Nephron progenitor cell (in vitro differentiated cells): ENCODE results near the gene COL18A1.

Experiments used
- DNase-seq: peaks from one replicate; pipeline ENCODE4 v3.0.0; 2021
- H3K27ac Mint-ChIP-seq: 2 replicates; pipeline ENCODE4 v1.8.0; 2021; ENCODE audit warnings: mild to moderate bottlenecking, moderate library complexity, mixed read lengths
- H3K27me3 Mint-ChIP-seq: 2 replicates; pipeline ENCODE4 v1.8.0; 2021; ENCODE audit warnings: mild to moderate bottlenecking, low read depth, mixed read lengths; ENCODE audit not compliant: poor library complexity
- H3K36me3 Mint-ChIP-seq: 2 replicates; pipeline ENCODE4 v1.8.0; 2021; ENCODE audit warnings: low read depth, mixed read lengths
- H3K4me1 Mint-ChIP-seq: 2 replicates; pipeline ENCODE4 v1.8.0; 2021; ENCODE audit warnings: mixed read lengths
- H3K4me3 Mint-ChIP-seq: 2 replicates; pipeline ENCODE4 v1.8.0; 2021; ENCODE audit warnings: mild to moderate bottlenecking, moderate library complexity, mixed read lengths
- H3K9me3 Mint-ChIP-seq: 2 replicates; pipeline ENCODE4 v1.8.0; 2021; ENCODE audit warnings: mild to moderate bottlenecking, moderate library complexity, mixed read lengths
- CTCF ChIP-seq: fragments of 200-600 bp; sonication (generic); IDR thresholded peaks from 2 replicates; pipeline ENCODE4 v1.5.0; 2021; ENCODE audit warnings: antibody characterized with exemption

The COL18A1 gene

DNA sequence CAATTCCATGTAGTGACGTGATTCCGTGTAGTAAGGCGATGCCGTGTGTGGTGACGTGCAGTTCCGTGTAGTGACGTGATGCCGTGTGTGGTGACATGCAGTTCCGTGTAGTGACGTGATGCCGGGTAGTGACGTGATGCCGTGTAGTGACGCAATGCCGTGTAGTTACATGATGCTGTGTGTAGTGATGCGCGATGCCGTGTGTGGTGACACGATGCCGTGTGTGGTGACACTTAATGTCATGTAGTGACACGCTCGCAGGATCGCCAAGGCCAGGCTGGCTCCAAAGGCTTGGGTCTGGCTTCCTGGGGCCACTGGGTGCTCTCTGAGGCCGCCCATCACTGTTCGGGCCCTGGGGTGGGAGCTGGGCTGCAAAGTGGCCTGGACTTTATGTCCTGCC is 14.2 kb downstream of the COL18A1 start:
- Mint-ChIP-seq H3K36me3 (no peaks in the 10 kb centered on the region), H3K4me3 (no peak overlapping the region), H3K4me1 (peaks cover 61% of the 10 kb centered on the region), H3K27me3 (no peaks in the 10 kb centered on the region), H3K9me3 (no peaks in the 10 kb centered on the region), H3K27ac (peak overlapping the region; percentile 82)
- DNase-seq, result no peak
- no peak for TF ChIP-seq CTCF

DNA sequence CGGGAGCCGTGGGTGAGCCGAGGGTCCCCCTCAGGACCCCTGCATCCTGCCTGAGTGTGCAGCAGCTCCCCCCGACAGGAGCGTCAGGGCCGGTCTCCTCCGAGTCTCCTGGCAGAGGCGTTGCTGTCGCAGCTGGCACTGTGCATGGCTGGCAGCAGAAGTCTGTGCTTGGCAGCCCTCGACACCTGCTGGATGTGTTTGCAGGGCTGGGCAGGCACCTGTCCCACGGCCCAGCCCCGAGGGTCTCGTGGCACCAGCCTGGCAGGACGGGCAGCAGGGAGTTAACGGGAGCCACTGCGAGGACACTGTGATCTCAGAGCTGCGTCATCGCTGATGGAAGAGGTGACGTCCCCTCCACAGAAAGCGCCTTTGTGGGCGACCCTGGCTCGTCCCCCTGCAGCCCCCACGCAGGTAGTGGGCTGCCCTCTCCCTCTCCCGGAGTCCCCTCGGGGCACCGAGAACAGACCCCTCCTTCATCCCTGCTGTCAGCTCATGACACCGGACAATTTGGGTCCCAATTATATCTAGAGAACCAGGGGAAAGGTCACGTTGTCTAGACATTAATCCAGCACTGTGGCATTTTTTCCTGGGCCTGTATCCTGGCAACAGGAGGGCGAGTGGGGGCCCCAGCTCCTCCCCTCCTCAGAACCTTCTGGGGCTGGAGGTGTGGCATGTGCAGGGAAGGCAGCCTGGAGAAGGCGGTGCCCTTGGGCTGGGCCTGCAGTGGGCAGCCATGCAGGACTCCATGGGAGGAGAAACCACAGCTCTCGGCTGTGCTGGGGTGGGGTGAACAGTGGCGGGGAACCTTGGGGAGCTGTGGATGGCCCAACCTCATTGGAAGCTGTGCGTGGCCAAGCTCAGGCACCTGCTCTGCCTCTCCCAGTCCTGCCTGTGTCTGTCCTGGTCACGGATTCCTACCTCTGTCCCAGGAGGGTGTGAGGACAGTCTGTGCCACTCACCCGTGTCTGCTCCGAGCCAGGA is 15.4 kb downstream of the COL18A1 start:
- H3K4me1 Mint-ChIP-seq, result peaks cover 51% of the 10 kb centered on the region
- no peak for TF ChIP-seq CTCF
- H3K9me3 Mint-ChIP-seq, result no peaks in the 10 kb centered on the region
- DNase-seq, result peak; percentile 55
- no peaks in the 10 kb centered on the region for H3K36me3 Mint-ChIP-seq
- peak overlapping the region; percentile 90 for H3K27ac Mint-ChIP-seq
- H3K4me3 Mint-ChIP-seq, result no peak overlapping the region
- no peaks in the 10 kb centered on the region for H3K27me3 Mint-ChIP-seq

DNA sequence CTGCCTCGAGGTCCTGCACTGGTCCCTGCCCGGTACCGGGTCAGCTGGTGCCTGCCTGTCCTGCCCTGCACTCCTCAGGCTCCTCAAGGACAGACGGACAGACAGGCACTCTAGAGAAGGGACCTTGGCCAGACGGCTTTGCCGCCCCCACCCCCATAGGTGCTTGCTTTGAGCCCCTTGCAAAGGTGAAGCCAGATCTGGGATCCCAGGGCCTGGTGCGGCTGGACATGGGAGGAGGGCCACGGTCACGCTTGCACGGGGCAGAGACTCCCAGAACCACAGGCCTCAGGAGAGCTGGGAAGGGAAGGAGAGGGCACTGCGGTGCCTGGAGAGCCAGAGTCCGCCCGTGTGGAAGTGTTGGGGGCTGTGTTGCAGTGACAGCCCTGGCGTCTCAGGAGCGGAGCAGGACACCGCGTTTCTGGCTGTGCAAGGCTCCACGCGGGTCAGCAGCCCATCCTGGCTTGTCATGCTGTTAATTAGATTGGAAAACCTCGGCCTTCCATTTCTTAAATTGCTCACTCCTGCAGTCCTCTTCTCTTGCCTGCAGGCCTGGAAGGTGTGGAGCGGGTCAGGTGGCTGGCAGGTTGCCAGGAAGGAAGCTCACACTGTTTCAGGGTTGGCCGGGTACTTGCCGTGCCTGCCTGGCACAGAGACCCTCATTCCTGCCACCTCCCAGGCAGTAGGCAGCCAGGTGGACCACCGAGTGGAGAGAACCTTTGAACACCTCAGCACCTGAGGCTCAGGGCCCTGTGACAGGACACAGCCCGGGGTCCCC is 16.3 kb downstream of the COL18A1 start:
- H3K4me1 Mint-ChIP-seq, result peaks cover 55% of the 10 kb centered on the region
- no peak overlapping the region for H3K27ac Mint-ChIP-seq
- H3K27me3 Mint-ChIP-seq, result no peaks in the 10 kb centered on the region
- TF ChIP-seq CTCF, result no peak
- no peak overlapping the region for H3K4me3 Mint-ChIP-seq
- no peaks in the 10 kb centered on the region for H3K9me3 Mint-ChIP-seq
- no peak for DNase-seq
- H3K36me3 Mint-ChIP-seq, result no peaks in the 10 kb centered on the region

DNA sequence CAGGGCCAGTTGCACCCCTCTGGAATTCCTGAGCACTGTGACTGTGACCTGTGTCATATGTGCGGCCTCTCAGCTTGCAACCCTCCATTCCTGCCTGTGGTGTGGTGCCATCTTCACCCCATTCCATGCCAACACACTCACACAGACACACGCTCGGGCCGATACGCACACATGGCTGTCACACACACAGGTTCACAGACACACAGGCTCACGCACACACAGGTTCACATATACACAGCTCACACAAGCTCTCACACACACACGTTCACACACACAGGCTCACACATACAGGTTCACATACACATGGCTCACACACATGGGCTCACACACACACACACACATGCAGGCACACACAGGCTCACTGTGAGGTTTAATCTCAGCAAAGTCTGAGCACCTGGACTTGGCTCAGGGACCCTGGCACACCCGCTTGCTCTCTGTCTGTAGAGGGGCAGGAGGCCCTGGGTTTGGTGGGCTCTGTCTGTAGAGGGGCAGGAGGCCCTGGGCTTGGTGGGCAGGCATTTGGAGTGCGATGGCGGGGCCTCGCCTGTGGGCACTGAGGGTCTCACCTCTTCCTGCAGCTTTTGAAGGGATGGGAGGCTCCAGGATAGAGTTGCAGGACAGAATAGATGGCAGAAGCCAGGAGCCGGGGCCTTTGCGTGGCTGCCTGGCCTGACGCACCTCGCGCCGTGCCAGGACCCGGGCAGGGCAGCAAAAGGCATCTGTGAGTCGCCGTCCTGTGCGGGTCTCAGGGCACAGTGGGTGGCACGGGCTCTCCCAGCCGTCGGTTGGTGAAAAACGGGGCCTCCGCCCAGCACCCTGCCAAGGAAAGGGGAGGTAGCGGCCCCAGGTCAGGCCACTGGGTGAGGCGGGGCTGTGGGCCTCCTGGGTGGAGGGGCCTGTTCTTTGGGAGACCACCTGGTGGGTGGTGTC is 17.1 kb downstream of the COL18A1 start:
- Mint-ChIP-seq H3K4me1 (peaks cover 52% of the 10 kb centered on the region), H3K9me3 (no peaks in the 10 kb centered on the region), H3K27me3 (no peaks in the 10 kb centered on the region), H3K27ac (peak overlapping the region; percentile 2), H3K36me3 (no peaks in the 10 kb centered on the region), H3K4me3 (no peak overlapping the region)
- TF ChIP-seq CTCF, result no peak
- DNase-seq, result peak; percentile 2

DNA sequence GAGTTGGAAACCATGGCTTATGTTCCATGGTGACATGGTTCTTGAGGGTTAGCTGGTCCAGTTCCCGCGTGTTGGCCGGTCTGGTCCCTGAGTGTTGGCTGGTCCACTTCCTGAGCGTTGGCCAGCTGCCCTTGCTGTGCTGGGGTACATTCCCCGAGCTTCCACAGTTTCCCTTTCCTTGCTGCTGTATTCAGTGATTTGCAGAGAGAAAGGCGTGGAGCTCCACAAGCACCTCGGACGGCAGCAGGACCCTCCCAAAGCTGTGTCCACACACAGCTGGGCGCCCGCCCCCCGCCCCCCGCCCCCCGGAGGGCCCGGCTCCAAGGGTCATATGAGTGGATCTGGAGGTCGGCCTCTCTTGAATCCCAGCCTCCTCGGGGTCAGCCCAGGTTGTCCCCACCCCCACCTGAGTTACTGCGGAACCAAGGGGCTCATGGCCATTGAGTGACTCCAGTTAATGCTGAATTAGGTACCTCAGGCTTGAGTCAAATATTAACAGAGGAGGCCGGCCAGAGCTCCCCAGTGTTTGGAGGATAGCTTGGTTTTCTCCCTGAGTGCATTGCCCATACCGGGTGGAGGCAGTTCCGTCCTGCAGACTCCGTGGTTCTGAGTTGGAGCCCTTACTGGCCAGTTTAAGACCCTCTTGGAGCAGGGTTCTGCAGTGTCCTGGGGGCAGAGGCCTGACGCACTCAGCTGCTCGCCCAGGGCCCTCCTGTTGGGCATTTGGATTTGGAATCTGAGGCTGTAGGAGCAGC is 18.4 kb downstream of the COL18A1 start:
- Mint-ChIP-seq H3K9me3 (no peaks in the 10 kb centered on the region), H3K4me3 (no peak overlapping the region), H3K4me1 (peaks cover 57% of the 10 kb centered on the region), H3K36me3 (no peaks in the 10 kb centered on the region), H3K27me3 (no peaks in the 10 kb centered on the region), H3K27ac (no peak overlapping the region)
- no peak for TF ChIP-seq CTCF
- peak; percentile 1 for DNase-seq
